Measurements from ENCODE around the gene PACSIN1. TPM values are rescaled to one million over a fixed set of nuclear protein-coding genes. Genes with fewer than 3 reads are reported as not detected.

PACSIN1 gene
- total and polyA plus RNA-seq, 4 donors, result 0.03 to 0.17 (median 0.15) TPM

- no peak for DNase-seq (ENCODE audit: low spot score)
- H3K9ac ChIP-seq (ENCODE audit: low read depth in 1 of 2, low read length in 2 of 2), result no peak overlapping the region
- no peaks in the 10 kb centered on the region for H3K27me3 ChIP-seq (ENCODE audit: control insufficient read depth in 4 of 4, insufficient read depth in 4 of 4, low read length in 3 of 4)
- H3K4me1 ChIP-seq (ENCODE audit: control insufficient read depth in 4 of 4, insufficient read depth in 4 of 4, low read length in 3 of 4), result no peaks in the 10 kb centered on the region
- 74% methylated on average over 12 of the region's 12 CpGs for WGBS
- H3K4me3 ChIP-seq (ENCODE audit: low read depth in 1 of 3, low read length in 3 of 3), result no peak overlapping the region
- H3K9me3 ChIP-seq (ENCODE audit: control insufficient read depth in 4 of 4, low read length in 3 of 4), result no peaks in the 10 kb centered on the region
- no peak overlapping the region for H3K27ac ChIP-seq (ENCODE audit: low read depth in 1 of 2, low read length in 2 of 2)
- H3K36me3 ChIP-seq (ENCODE audit: control insufficient read depth in 4 of 4, insufficient read depth in 3 of 4, low read depth in 1 of 4, low read length in 3 of 4), result no peaks in the 10 kb centered on the region
- no peak for TF ChIP-seq REST (IDR thresholded peaks at IDR 0.05)
- TF ChIP-seq TAF1 (conservative IDR thresholded peaks at IDR 0.05), result no peak
- TF ChIP-seq NR2F2 (IDR thresholded peaks at IDR 0.05), result no peak
- no peak for TF ChIP-seq EGR1 (IDR thresholded peaks at IDR 0.05; ENCODE audit: low read depth in 2 of 2)
- TF ChIP-seq GABPA (IDR thresholded peaks at IDR 0.05 in 1 of 2, conservative IDR thresholded peaks at IDR 0.05 in 1 of 2), result no peak
- no peak for TF ChIP-seq YY1 (IDR thresholded peaks at IDR 0.05)
- no peak for TF ChIP-seq ATF3 (IDR thresholded peaks at IDR 0.05)
- TF ChIP-seq SP1 (IDR thresholded peaks at IDR 0.05), result no peak
- no peak for TF ChIP-seq RAD21 (IDR thresholded peaks at IDR 0.05)
- no peak for TF ChIP-seq CTCF (IDR thresholded peaks at IDR 0.05; ENCODE audit: low read depth, low read length, missing input control)
- TF ChIP-seq MAX (IDR thresholded peaks at IDR 0.05), result no peak
- TF ChIP-seq FOXA1 (IDR thresholded peaks at IDR 0.05), result no peak
- TF ChIP-seq JUND (IDR thresholded peaks at IDR 0.05), result no peak
- TF ChIP-seq FOXA2 (IDR thresholded peaks at IDR 0.05), result no peak
- TF ChIP-seq HNF4G (IDR thresholded peaks at IDR 0.05), result no peak
- TF ChIP-seq, protein P1, sequence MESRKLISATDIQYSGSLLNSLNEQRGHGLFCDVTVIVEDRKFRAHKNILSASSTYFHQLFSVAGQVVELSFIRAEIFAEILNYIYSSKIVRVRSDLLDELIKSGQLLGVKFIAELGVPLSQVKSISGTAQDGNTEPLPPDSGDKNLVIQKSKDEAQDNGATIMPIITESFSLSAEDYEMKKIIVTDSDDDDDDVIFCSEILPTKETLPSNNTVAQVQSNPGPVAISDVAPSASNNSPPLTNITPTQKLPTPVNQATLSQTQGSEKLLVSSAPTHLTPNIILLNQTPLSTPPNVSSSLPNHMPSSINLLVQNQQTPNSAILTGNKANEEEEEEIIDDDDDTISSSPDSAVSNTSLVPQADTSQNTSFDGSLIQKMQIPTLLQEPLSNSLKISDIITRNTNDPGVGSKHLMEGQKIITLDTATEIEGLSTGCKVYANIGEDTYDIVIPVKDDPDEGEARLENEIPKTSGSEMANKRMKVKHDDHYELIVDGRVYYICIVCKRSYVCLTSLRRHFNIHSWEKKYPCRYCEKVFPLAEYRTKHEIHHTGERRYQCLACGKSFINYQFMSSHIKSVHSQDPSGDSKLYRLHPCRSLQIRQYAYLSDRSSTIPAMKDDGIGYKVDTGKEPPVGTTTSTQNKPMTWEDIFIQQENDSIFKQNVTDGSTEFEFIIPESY (IDR thresholded peaks at IDR 0.05), result no peak
These were observed 102.7 kb downstream of the PACSIN1 start for GRCh38 chr6:34568341-34569201.
